ENCODE data around the gene USPL1. TPM values are rescaled to one million over a fixed set of nuclear protein-coding genes. Genes with fewer than 3 reads are reported as not detected.

USPL1 gene
- polyA plus RNA-seq, 1 donor (not counting 4 experiments of a cell fraction or from before 2014, with no cell fraction given): 12.3 TPM

DNA sequence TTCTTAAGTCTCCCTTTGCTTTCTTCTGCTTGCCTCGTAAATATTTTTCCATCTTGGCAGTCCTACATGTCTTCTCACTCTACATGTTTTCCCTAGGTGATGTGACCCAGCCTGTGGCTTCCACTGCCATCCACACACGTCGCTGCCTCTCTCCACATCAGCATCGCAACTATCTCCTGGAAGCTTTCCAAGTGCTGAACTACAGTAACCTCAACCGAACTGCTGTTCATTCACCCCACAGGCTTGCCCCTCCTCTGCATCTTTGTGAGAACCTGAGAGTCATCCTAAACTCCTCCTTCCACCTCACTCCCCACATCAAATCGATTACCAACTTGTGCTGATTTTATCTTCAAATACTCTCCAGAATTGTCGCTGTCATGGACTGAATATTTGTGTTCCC lies 41.2 kb upstream of the USPL1 start:
- peak overlapping the region; percentile 22 for H3K4me2 ChIP-seq (ENCODE audit: control insufficient read depth, extremely low read depth, insufficient read depth, low read depth, low read length)
- no peaks in the 10 kb centered on the region for H4K20me1 ChIP-seq (ENCODE audit: control insufficient read depth, extremely low read depth, insufficient read depth, low read length)
- DNase-seq (ENCODE audit: low read depth, low spot score) (no peak), FAIRE-seq (peak; percentile 64)
- H3K79me2 ChIP-seq (ENCODE audit: control insufficient read depth, insufficient read depth, low read length): no peaks in the 10 kb centered on the region
- no peak overlapping the region for H3K27ac ChIP-seq (ENCODE audit: control insufficient read depth, insufficient read depth, low read length)
- dilution Hi-C loops (cut with MboI; ENCODE audit: extremely low pct_ligation_motif_present, low sequenced_read_pairs): no loop called here
- no peaks in the 10 kb centered on the region for H3K9me1 ChIP-seq (ENCODE audit: control insufficient read depth, extremely low read depth, insufficient read depth, low read length)
- no peak overlapping the region for H3K4me3 ChIP-seq (ENCODE audit: control insufficient read depth in 2 of 3, extremely low read depth in 1 of 3, insufficient read depth in 2 of 3, low read depth in 1 of 3, low read length in 3 of 3)
- H2AFZ ChIP-seq (ENCODE audit: control insufficient read depth, low read length): no peak overlapping the region
- no peaks in the 10 kb centered on the region for H3K36me3 ChIP-seq (ENCODE audit: control insufficient read depth in 2 of 2, extremely low read depth in 1 of 2, insufficient read depth in 2 of 2, low read length in 2 of 2)
- no peak overlapping the region for H3K9ac ChIP-seq (ENCODE audit: control insufficient read depth, extremely low read depth, insufficient read depth, low read length)
- no peak for TF ChIP-seq EZH2 (IDR thresholded peaks at IDR 0.05; ENCODE audit: low read length)
- TF ChIP-seq, protein P1, sequence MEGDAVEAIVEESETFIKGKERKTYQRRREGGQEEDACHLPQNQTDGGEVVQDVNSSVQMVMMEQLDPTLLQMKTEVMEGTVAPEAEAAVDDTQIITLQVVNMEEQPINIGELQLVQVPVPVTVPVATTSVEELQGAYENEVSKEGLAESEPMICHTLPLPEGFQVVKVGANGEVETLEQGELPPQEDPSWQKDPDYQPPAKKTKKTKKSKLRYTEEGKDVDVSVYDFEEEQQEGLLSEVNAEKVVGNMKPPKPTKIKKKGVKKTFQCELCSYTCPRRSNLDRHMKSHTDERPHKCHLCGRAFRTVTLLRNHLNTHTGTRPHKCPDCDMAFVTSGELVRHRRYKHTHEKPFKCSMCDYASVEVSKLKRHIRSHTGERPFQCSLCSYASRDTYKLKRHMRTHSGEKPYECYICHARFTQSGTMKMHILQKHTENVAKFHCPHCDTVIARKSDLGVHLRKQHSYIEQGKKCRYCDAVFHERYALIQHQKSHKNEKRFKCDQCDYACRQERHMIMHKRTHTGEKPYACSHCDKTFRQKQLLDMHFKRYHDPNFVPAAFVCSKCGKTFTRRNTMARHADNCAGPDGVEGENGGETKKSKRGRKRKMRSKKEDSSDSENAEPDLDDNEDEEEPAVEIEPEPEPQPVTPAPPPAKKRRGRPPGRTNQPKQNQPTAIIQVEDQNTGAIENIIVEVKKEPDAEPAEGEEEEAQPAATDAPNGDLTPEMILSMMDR (optimal IDR thresholded peaks at IDR 0.05 in 1 of 3, IDR thresholded peaks at IDR 0.05 in 1 of 3, conservative IDR thresholded peaks at IDR 0.05 in 1 of 3; ENCODE audit: extremely low read depth in 1 of 3, insufficient read depth in 2 of 3, low read length in 3 of 3): no peak
- no peaks in the 10 kb centered on the region for H3K27me3 ChIP-seq (ENCODE audit: control insufficient read depth, extremely low read depth, insufficient read depth, low read length)
- H3K4me1 ChIP-seq (ENCODE audit: control insufficient read depth, extremely low read depth, insufficient read depth, low read length): peaks cover 25% of the 10 kb centered on the region
- H3K9me3 ChIP-seq (ENCODE audit: control insufficient read depth, low read depth, low read length): no peaks in the 10 kb centered on the region

DNA sequence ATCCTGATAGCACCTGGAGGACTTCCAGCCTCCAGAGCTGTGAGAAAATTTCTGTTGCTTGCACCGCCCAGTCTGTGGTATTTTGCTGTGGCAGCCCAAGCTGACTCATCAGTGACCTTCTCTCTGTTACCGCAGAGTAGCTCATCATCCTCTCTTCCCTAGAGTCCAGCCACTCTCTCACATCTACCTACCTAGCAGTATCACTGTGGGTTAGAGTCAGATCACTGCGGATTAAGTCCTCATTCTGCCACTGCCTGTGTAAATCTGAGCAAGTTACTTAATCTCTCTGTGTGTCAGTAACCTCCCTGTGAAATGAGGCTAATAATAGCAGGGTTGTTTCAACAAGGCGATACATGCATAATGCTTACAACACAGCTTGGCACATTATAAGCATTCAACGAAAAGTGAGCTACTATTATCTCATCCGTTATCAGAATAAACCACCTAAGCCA lies 40.3 kb upstream of the USPL1 start:
- dilution Hi-C loops (cut with MboI; ENCODE audit: extremely low pct_ligation_motif_present, low sequenced_read_pairs): no loop called here
- Histone ChIP-seq H3K4me3 (ENCODE audit: control insufficient read depth in 2 of 3, extremely low read depth in 1 of 3, insufficient read depth in 2 of 3, low read depth in 1 of 3, low read length in 3 of 3) (peak overlapping the region in 1 of 3 experiments; percentile 7), H3K36me3 (ENCODE audit: control insufficient read depth in 2 of 2, extremely low read depth in 1 of 2, insufficient read depth in 2 of 2, low read length in 2 of 2) (no peaks in the 10 kb centered on the region), H3K27me3 (ENCODE audit: control insufficient read depth, extremely low read depth, insufficient read depth, low read length) (no peaks in the 10 kb centered on the region), H3K27ac (ENCODE audit: control insufficient read depth, insufficient read depth, low read length) (no peak overlapping the region), H3K9me1 (ENCODE audit: control insufficient read depth, extremely low read depth, insufficient read depth, low read length) (no peaks in the 10 kb centered on the region), H3K9me3 (ENCODE audit: control insufficient read depth, low read depth, low read length) (no peaks in the 10 kb centered on the region), H3K79me2 (ENCODE audit: control insufficient read depth, insufficient read depth, low read length) (no peaks in the 10 kb centered on the region), H2AFZ (ENCODE audit: control insufficient read depth, low read length) (no peak overlapping the region), H4K20me1 (ENCODE audit: control insufficient read depth, extremely low read depth, insufficient read depth, low read length) (no peaks in the 10 kb centered on the region), H3K4me2 (ENCODE audit: control insufficient read depth, extremely low read depth, insufficient read depth, low read depth, low read length) (peak overlapping the region; percentile 38), H3K4me1 (ENCODE audit: control insufficient read depth, extremely low read depth, insufficient read depth, low read length) (peaks cover 21% of the 10 kb centered on the region), H3K9ac (ENCODE audit: control insufficient read depth, extremely low read depth, insufficient read depth, low read length) (no peak overlapping the region)
- DNase-seq (ENCODE audit: low read depth, low spot score) (peak; percentile 26), FAIRE-seq (peak; percentile 99)
- TF ChIP-seq, protein P1 (optimal IDR thresholded peaks at IDR 0.05 in 1 of 3, IDR thresholded peaks at IDR 0.05 in 1 of 3, conservative IDR thresholded peaks at IDR 0.05 in 1 of 3; ENCODE audit: extremely low read depth in 1 of 3, insufficient read depth in 2 of 3, low read length in 3 of 3): no peak
- TF ChIP-seq EZH2 (IDR thresholded peaks at IDR 0.05; ENCODE audit: low read length): no peak

All from keratinocyte (primary cell).